ENCODE measurements around the gene DHRS3. TPM values are rescaled to one million over a fixed set of nuclear protein-coding genes. Genes with fewer than 3 reads are reported as not detected.
A peak's percentile ranks its signal among the peaks of the same experiment; 100 is the strongest.

DHRS3 gene
- total RNA-seq, 1 donor from 2014 or later: 30.7 TPM

GRCh38 chr1:12640237-12640957 is 22.4 kb upstream of the DHRS3 start:
- no peak for DNase-seq

- no peak for DNase-seq
These were observed 19.7 kb upstream of the DHRS3 start for GRCh38 chr1:12637693-12638092.

- no peak for DNase-seq
These were observed 18.3 kb upstream of the DHRS3 start for GRCh38 chr1:12636098-12636950.

GRCh38 chr1:12634696-12635202 is 16.7 kb upstream of the DHRS3 start:
- no peak for DNase-seq

GRCh38 chr1:12634156-12634555 is 16.1 kb upstream of the DHRS3 start:
- DNase-seq: peak; percentile 16

- no peak for DNase-seq
These were observed 13.6 kb upstream of the DHRS3 start for GRCh38 chr1:12631571-12631970.

- DNase-seq: no peak
These were observed 13.0 kb upstream of the DHRS3 start for GRCh38 chr1:12630946-12631530.

GRCh38 chr1:12629985-12630760 is 12.2 kb upstream of the DHRS3 start:
- no peak for DNase-seq

- DNase-seq: no peak
These were observed 11.5 kb upstream of the DHRS3 start for GRCh38 chr1:12629511-12629956.

- DNase-seq: peak; percentile 27
These were observed 9.3 kb upstream of the DHRS3 start for GRCh38 chr1:12627296-12627695.

GRCh38 chr1:12626888-12627287 is 8.9 kb upstream of the DHRS3 start:
- no peak for DNase-seq

- DNase-seq: no peak
These were observed 7.3 kb upstream of the DHRS3 start for GRCh38 chr1:12625276-12625675.

GRCh38 chr1:12622506-12622905 is 4.5 kb upstream of the DHRS3 start:
- DNase-seq: peak; percentile 43

- peak; percentile 89 for DNase-seq
These were observed 3.6 kb upstream of the DHRS3 start for GRCh38 chr1:12621346-12622335.

- no peak for DNase-seq
These were observed 2.9 kb upstream of the DHRS3 start for GRCh38 chr1:12620931-12621330.

GRCh38 chr1:12620488-12620865 is 2.5 kb upstream of the DHRS3 start:
- DNase-seq: no peak

- peak; percentile 95 for DNase-seq
These were observed 1.9 kb upstream of the DHRS3 start for GRCh38 chr1:12619792-12620487.

- DNase-seq: peak; percentile 68
These were observed 1.2 kb upstream of the DHRS3 start for GRCh38 chr1:12618965-12619791.

GRCh38 chr1:12618661-12618964 is 603 bp upstream of the DHRS3 start:
- no peak for DNase-seq
